Aorta (tissue), 5 donors: ENCODE measurements around the gene PIK3C2G. TPM values are rescaled to one million over a fixed set of nuclear protein-coding genes. Genes with fewer than 3 reads are reported as not detected.

ENCODE experiments used
- ATAC-seq: fragments of 200-7000 bp; cut with Tn5 transposase; one replicate; pipeline ENCODE4 v1.9.1; 2022; ENCODE audit warnings: moderate library complexity; ENCODE audit not compliant: low FRiP score
- DNase-seq, 2 donors: peaks; one replicate each; pipeline ENCODE4 v3.0.0-alpha.2; 2020
- H3K27ac ChIP-seq, 2 donors: one replicate each; pipeline ENCODE4 v1.5.1; 2013; ENCODE audit warnings: low read length in 2 of 2, mild to moderate bottlenecking in 2 of 2, moderate library complexity in 2 of 2, control low read depth in 1 of 2, inconsistent platforms in 1 of 2, low read depth in 1 of 2
- H3K27me3 ChIP-seq, 2 donors: one replicate each; pipeline ENCODE4 v1.6.1; 2013; ENCODE audit warnings: control low read depth in 1 of 2, low read length in 1 of 2, mild to moderate bottlenecking in 1 of 2, moderate library complexity in 1 of 2; ENCODE audit not compliant: insufficient read depth in 2 of 2, control insufficient read depth in 1 of 2
- H3K36me3 ChIP-seq, 2 donors: one replicate each; pipeline ENCODE4 v1.6.1; 2013; ENCODE audit warnings: control low read depth in 1 of 2, low read length in 1 of 2, mild to moderate bottlenecking in 1 of 2; ENCODE audit not compliant: insufficient read depth in 2 of 2, control insufficient read depth in 1 of 2
- H3K4me1 ChIP-seq, 2 donors: one replicate each; pipeline ENCODE4 v1.6.1; 2013; ENCODE audit warnings: low read length in 2 of 2, control low read depth in 1 of 2, mild to moderate bottlenecking in 1 of 2, moderate library complexity in 1 of 2; ENCODE audit not compliant: insufficient read depth in 2 of 2, control insufficient read depth in 1 of 2
- H3K4me3 ChIP-seq, 2 donors: one replicate each; pipeline ENCODE4 v1.5.1; 2013; ENCODE audit warnings: low read length in 2 of 2, control low read depth in 1 of 2, mild to moderate bottlenecking in 1 of 2
- H3K9me3 ChIP-seq: one replicate; pipeline ENCODE4 v1.6.1; 2013; ENCODE audit warnings: mild to moderate bottlenecking, low read length; ENCODE audit not compliant: control insufficient read depth
- WGBS, 2 donors: extraction: QIAGEN DNeasy Blood & Tissue Kit; methylation state at CpG; one replicate each; pipeline ENCODE4 v1.1.7; 2013; 5-methylcytosine and 5-hydroxymethylcytosine counted together
- intact Hi-C, 2 donors: fragments of 100-400 bp; cut with DNase I; formaldehyde crosslinking; loops; one replicate each; pipeline versions ENCODE4 v1.14.2 to v1.15.0; 2022
- polyA plus RNA-seq, 2 donors: library from polyadenylated mRNA; stranded (reverse); fragments of 200-250 nt; gene quantifications; one replicate each; pipeline ENCODE4 v1.2.3, GENCODE V29; 2013
- total RNA-seq, 2 donors: library from RNA; stranded (reverse); fragmentation: NEBNext Ultra II Directional; extraction: Animal tissue kit (Norgen Biotek cat#: 25700); gene quantifications; one replicate each; pipeline ENCODE4 v1.2.1, GENCODE V29; 2021
- donor health status: healthy with polysubstance abuse.
- donor health status: Bipolar disorder and iron deficiency.
- donor health status: DM: no; HTN: no; CAD: no.
- donor health status: DM: no; HTN: no; CAD: no.
- donor health status: DM: yes; HTN: yes; CAD: no.

The PIK3C2G gene
- total and polyA plus RNA-seq, 4 donors = 0.15 to 0.63 TPM; not detected in 2

DNA sequence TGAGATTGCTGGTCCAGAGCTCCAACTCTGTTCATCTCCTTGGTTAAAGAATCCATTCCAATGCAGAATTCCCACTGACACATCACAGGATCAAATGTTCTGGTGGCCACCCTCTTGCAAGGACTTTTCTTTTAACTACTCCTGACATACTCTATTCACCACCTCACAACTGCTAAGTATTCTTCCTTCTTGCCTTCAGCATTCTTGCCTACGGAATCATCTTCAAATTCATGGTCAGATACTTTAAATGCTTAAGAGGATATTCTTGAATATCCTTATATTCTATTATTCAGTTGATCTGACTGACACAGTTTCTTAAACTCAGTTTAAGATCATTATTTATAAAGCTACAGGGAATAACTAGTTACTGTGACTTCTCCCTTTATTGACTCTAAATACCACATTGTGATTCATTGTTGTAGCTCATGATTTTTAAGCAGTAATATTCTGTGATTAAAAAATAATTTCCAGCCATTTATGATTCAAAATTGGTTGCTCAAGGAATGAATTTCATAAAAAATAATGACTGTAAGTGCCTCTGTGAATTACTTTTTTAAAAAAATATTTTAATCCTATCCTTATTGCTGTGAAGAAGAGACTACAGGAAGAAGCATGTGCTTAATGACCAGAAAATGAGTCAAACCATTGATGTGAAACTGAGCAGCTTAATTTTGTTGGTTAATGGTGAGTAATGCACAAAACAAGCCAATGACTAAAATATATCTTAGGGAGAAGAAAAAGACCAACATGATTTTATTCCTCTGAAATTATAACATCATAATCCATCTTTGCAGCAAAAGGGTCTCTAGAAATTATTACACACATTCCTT, 207.1 kb downstream of the PIK3C2G start:
- H3K4me3 ChIP-seq = no peak overlapping the region
- H3K4me1 ChIP-seq = no peaks in the 10 kb centered on the region
- no peaks in the 10 kb centered on the region for H3K9me3 ChIP-seq
- H3K27ac ChIP-seq = no peak overlapping the region
- H3K36me3 ChIP-seq = no peaks in the 10 kb centered on the region
- 95 to 98% methylated on average over 1 of the region's 1 CpG for WGBS, 2 donors
- intact Hi-C loops = no loop called here
- DNase-seq (no peak), ATAC-seq (no peak)
- H3K27me3 ChIP-seq = no peaks in the 10 kb centered on the region

DNA sequence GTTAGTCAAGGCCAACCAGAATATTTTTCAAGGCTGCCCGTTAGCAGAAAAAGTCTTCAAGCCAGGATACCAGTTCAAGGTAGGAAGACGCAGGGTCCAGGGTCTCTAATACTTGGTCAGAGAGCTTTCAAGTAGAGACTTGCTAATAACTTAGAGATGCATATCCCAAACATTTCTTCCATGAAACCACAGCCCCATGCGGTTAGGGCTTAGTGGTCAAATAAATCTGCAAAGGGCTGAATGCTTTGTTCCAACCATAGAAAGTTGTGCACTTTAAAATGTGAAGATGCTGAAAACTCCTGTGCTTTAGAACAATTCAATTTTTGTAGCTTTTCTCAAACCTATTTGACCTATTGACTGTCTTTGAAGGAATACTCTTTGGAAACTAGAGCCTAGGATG, 208.9 kb downstream of the PIK3C2G start:
- H3K4me1 ChIP-seq = no peaks in the 10 kb centered on the region
- ATAC-seq (no peak), DNase-seq (no peak)
- H3K27ac ChIP-seq = no peak overlapping the region
- WGBS, 2 donors = 77 to 84% methylated on average over 3 of the region's 3 CpGs
- H3K4me3 ChIP-seq = no peak overlapping the region
- no peaks in the 10 kb centered on the region for H3K27me3 ChIP-seq
- intact Hi-C loops = no loop called here
- no peaks in the 10 kb centered on the region for H3K9me3 ChIP-seq
- H3K36me3 ChIP-seq = no peaks in the 10 kb centered on the region

GRCh38 chr12:18472304-18472703, 211.0 kb downstream of the PIK3C2G start:
- no peak for DNase-seq
- 74% methylated on average over 3 of the region's 3 CpGs for WGBS, 2 donors
- H3K4me3 ChIP-seq = no peak overlapping the region
- H3K9me3 ChIP-seq = no peaks in the 10 kb centered on the region
- no peaks in the 10 kb centered on the region for H3K27me3 ChIP-seq
- ATAC-seq = no peak
- no peaks in the 10 kb centered on the region for H3K36me3 ChIP-seq
- H3K27ac ChIP-seq = no peak overlapping the region
- H3K4me1 ChIP-seq = no peaks in the 10 kb centered on the region
- intact Hi-C loops = no loop called here

- 87 to 91% methylated on average over 9 of the region's 9 CpGs for WGBS, 2 donors
Observed at GRCh38 chr12:18472806-18473205, 211.5 kb downstream of the PIK3C2G start.

DNA sequence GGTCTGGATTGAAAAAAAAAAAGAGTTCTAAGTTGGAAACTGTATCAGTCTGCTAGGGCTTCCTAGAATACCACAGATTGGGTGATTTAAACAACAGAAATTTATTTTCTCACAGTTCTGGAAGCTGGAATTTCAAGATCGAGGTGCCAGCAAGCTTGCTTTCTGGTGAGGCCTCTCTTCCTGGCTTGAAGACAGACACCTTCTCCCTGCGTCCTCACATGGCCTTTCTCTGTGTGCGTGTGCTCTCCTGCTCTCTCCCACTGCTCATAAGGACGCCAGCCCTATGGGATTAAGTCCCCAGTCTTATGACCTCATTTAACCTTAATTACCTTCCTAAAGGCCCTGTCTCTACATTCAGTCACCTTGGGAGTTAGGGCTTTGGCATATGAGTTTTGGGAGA, 215.5 kb downstream of the PIK3C2G start:
- Histone ChIP-seq H3K27ac (no peak overlapping the region), H3K27me3 (no peaks in the 10 kb centered on the region), H3K36me3 (no peaks in the 10 kb centered on the region), H3K4me1 (no peaks in the 10 kb centered on the region), H3K9me3 (no peaks in the 10 kb centered on the region), H3K4me3 (no peak overlapping the region)
- intact Hi-C loops = no loop called here
- ATAC-seq (no peak), DNase-seq (no peak)
- WGBS, 2 donors = 19 to 25% methylated on average over 4 of the region's 4 CpGs

More at GRCh38 chr12:18472806-18473205, 211.5 kb downstream of the PIK3C2G start:
- no peak for ATAC-seq
- no peak for DNase-seq
- no peaks in the 10 kb centered on the region for H3K36me3 ChIP-seq
- H3K27ac ChIP-seq = no peak overlapping the region
- no peaks in the 10 kb centered on the region for H3K9me3 ChIP-seq
- no peaks in the 10 kb centered on the region for H3K4me1 ChIP-seq
- no peak overlapping the region for H3K4me3 ChIP-seq
- no peaks in the 10 kb centered on the region for H3K27me3 ChIP-seq
- intact Hi-C loops = no loop called here

- no peak for DNase-seq
Observed at GRCh38 chr12:18479256-18479655, 217.9 kb downstream of the PIK3C2G start.

GRCh38 chr12:18482601-18483120, 221.3 kb downstream of the PIK3C2G start:
- Histone ChIP-seq H3K36me3 (no peaks in the 10 kb centered on the region), H3K4me1 (no peaks in the 10 kb centered on the region), H3K27ac (no peak overlapping the region), H3K4me3 (no peak overlapping the region), H3K9me3 (no peaks in the 10 kb centered on the region), H3K27me3 (no peaks in the 10 kb centered on the region)
- DNase-seq (no peak), ATAC-seq (no peak)
- 80 to 84% methylated on average over 2 of the region's 2 CpGs for WGBS, 2 donors
- intact Hi-C loops = no loop called here

More at GRCh38 chr12:18479256-18479655, 217.9 kb downstream of the PIK3C2G start:
- Histone ChIP-seq H3K4me3 (no peak overlapping the region), H3K27me3 (no peaks in the 10 kb centered on the region), H3K9me3 (no peaks in the 10 kb centered on the region), H3K36me3 (no peaks in the 10 kb centered on the region), H3K27ac (no peak overlapping the region), H3K4me1 (no peaks in the 10 kb centered on the region)
- 87 to 90% methylated on average over 3 of the region's 3 CpGs for WGBS, 2 donors
- intact Hi-C loops = no loop called here
- no peak for ATAC-seq

DNA sequence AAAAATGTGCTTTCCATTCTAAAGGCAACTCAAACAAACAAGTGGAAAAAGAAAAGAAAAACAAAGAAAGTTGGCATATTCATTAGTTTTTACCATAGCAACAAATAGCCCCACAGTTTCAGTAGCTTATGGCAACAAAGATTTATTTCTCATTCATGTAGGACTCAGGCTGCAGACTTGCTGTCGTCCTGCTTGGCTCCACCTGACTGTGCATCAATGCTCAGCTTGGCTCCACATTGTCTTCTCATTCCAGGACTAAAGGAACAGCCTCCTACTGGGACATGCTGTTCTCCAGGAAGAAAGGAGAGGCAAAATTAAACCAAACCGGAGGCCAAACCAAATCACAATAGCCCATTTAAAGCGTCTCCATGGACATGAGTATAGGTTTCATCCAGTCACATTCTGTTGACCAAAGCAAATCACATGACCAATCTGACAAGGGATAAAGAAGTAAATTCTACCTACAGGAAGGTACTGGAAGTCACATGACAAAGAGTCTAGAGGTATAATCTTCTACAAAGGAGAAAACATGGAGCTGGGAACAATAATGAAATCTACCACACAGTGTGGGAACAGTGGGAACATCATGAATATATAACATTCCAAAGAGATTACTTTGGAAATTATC, 222.5 kb downstream of the PIK3C2G start:
- Histone ChIP-seq H3K4me3 (no peak overlapping the region), H3K27me3 (no peaks in the 10 kb centered on the region), H3K36me3 (no peaks in the 10 kb centered on the region), H3K9me3 (no peaks in the 10 kb centered on the region), H3K4me1 (no peaks in the 10 kb centered on the region), H3K27ac (no peak overlapping the region)
- DNase-seq (no peak), ATAC-seq (no peak)
- WGBS, 2 donors = 39 to 62% methylated on average over 3 of the region's 3 CpGs
- intact Hi-C loops = no loop called here

GRCh38 chr12:18486036-18486435, 224.7 kb downstream of the PIK3C2G start:
- Histone ChIP-seq H3K27ac (no peak overlapping the region), H3K4me3 (no peak overlapping the region), H3K9me3 (no peaks in the 10 kb centered on the region), H3K27me3 (no peaks in the 10 kb centered on the region), H3K36me3 (no peaks in the 10 kb centered on the region), H3K4me1 (no peaks in the 10 kb centered on the region)
- WGBS, 2 donors = 14 to 15% methylated on average over 2 of the region's 2 CpGs
- DNase-seq (no peak), ATAC-seq (no peak)
- intact Hi-C loops = no loop called here
